RPMI8226 (cell line): ENCODE data around the gene AKAP1.
A peak's percentile ranks its signal among the peaks of the same experiment; 100 is the strongest.
"Not testable (repeated sequence)": the region's sequence is repeated elsewhere in the genome, so short reads cannot be mapped to it uniquely, and the experiment has no call there.

Experiments used
- DNase-seq: peaks from one replicate; pipeline ENCODE4 v3.0.0-alpha.2; 2015

AKAP1 gene

GRCh38 chr17:57078274-57078673, 6.8 kb upstream of the AKAP1 start:
- DNase-seq = no peak

- DNase-seq = no peak
Measured at GRCh38 chr17:57080718-57081117, 4.3 kb upstream of the AKAP1 start.

- DNase-seq = no peak
Measured at GRCh38 chr17:57082441-57082840, 2.6 kb upstream of the AKAP1 start.

- no peak for DNase-seq
Measured at GRCh38 chr17:57084361-57084801, 665 bp upstream of the AKAP1 start.

- peak; percentile 65 for DNase-seq
Measured at GRCh38 chr17:57085448-57086068, 512 bp downstream of the AKAP1 start.

- peak; percentile 56 for DNase-seq
Measured at GRCh38 chr17:57086069-57086930, 1.3 kb downstream of the AKAP1 start.

- no peak for DNase-seq
Measured at GRCh38 chr17:57088298-57088697, 3.3 kb downstream of the AKAP1 start.

GRCh38 chr17:57089391-57089790, 4.3 kb downstream of the AKAP1 start:
- DNase-seq = no peak

GRCh38 chr17:57090560-57091185, 5.6 kb downstream of the AKAP1 start:
- DNase-seq = no peak

- DNase-seq = peak; percentile 48
Measured at GRCh38 chr17:57091186-57091618, 6.2 kb downstream of the AKAP1 start.

GRCh38 chr17:57092171-57092570, 7.1 kb downstream of the AKAP1 start:
- DNase-seq = peak; percentile 25

GRCh38 chr17:57092779-57093178, 7.7 kb downstream of the AKAP1 start:
- DNase-seq = no peak

GRCh38 chr17:57096472-57097202, 11.6 kb downstream of the AKAP1 start:
- DNase-seq = no peak

- no peak for DNase-seq
Measured at GRCh38 chr17:57097832-57098421, 12.9 kb downstream of the AKAP1 start.

GRCh38 chr17:57099165-57099564, 14.1 kb downstream of the AKAP1 start:
- DNase-seq = no peak

- DNase-seq = peak; percentile 58
Measured at GRCh38 chr17:57102122-57102521, 17.1 kb downstream of the AKAP1 start.

- not testable (repeated sequence) for DNase-seq
Measured at GRCh38 chr17:57102660-57103059, 17.6 kb downstream of the AKAP1 start.

- no peak for DNase-seq
Measured at GRCh38 chr17:57104461-57105175, 19.6 kb downstream of the AKAP1 start.

- no peak for DNase-seq
Measured at GRCh38 chr17:57105591-57105990, 20.5 kb downstream of the AKAP1 start.

- no peak for DNase-seq
Measured at GRCh38 chr17:57106107-57106835, 21.2 kb downstream of the AKAP1 start.

- no peak for DNase-seq
Measured at GRCh38 chr17:57106836-57107497, 21.9 kb downstream of the AKAP1 start.
